Activated T-helper 1 cell treated with anti-CD3 and anti-CD28 coated beads, Interleukin-12 subunit alpha, Interleukin-12 subunit beta, Interleukin-2, Interleukin-4 antibody, amounts not matched to agents 30 ng/mL and 10 ng/mL and 1 ng/mL, durations not matched to agents 14 hours and 24 hours and 36 hours (primary cell): ENCODE results near the gene CYTH3. TPM values are rescaled to one million over a fixed set of nuclear protein-coding genes. Genes with fewer than 3 reads are reported as not detected.

Experiments used
- DNase-seq: peaks from one replicate; pipeline ENCODE4 v3.0.0; 2021; ENCODE audit warnings: low spot score
- H3K27ac Mint-ChIP-seq: one replicate; pipeline ENCODE4 v1.8.0; 2021; ENCODE audit warnings: mild to moderate bottlenecking, mixed read lengths
- H3K27me3 Mint-ChIP-seq: one replicate; pipeline ENCODE4 v1.8.0; 2022; ENCODE audit warnings: mild to moderate bottlenecking, moderate library complexity, mixed read lengths; ENCODE audit not compliant: insufficient read depth
- H3K36me3 Mint-ChIP-seq: one replicate; pipeline ENCODE4 v1.8.0; 2021; ENCODE audit warnings: low read depth, mixed read lengths
- H3K4me1 Mint-ChIP-seq: one replicate; pipeline ENCODE4 v1.8.0; 2021; ENCODE audit warnings: low read depth, mixed read lengths
- H3K4me3 Mint-ChIP-seq: one replicate; pipeline ENCODE4 v1.8.0; 2021; ENCODE audit warnings: mild to moderate bottlenecking, moderate library complexity, mixed read lengths
- H3K9me3 Mint-ChIP-seq: one replicate; pipeline ENCODE4 v1.8.0; 2021; ENCODE audit warnings: mixed read lengths
- intact Hi-C: fragments of 100-400 bp; cut with micrococcal nuclease; formaldehyde crosslinking; loops from one replicate; pipeline ENCODE4 v1.15.1; 2024
- total RNA-seq: library from RNA; stranded (reverse); gene quantifications from 2 replicates; pipeline ENCODE4 v1.2.3, GENCODE V29; 2022

CYTH3 gene
- total RNA-seq, 1 donor from 2014 or later, result 0.65 TPM

DNA sequence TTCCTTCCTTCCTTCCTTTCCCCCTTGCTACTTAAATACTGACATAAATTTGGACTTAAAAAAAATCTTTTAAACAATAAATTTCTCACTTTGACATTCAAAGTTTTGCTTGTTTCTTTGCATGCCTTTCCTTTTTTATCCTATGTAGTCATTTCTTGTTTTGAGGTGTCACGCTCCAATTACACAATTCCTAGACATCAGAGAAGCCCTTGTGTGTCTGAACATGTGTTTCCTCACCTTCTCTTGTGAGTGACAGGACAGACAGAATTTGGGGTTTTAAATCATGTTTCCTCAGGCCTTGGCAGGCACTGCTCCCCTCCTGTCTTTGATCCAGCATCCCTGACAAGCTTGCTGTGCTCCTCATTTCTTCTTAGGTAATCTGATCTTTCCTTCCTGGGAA is 91.3 kb downstream of the CYTH3 start:
- DNase-seq, result no peak
- no peak overlapping the region for H3K27ac Mint-ChIP-seq
- H3K4me1 Mint-ChIP-seq, result no peaks in the 10 kb centered on the region
- H3K4me3 Mint-ChIP-seq, result no peak overlapping the region
- H3K9me3 Mint-ChIP-seq, result no peaks in the 10 kb centered on the region
- intact Hi-C loops, result no loop called here
- no peaks in the 10 kb centered on the region for H3K36me3 Mint-ChIP-seq
- peaks cover 11% of the 10 kb centered on the region for H3K27me3 Mint-ChIP-seq

DNA sequence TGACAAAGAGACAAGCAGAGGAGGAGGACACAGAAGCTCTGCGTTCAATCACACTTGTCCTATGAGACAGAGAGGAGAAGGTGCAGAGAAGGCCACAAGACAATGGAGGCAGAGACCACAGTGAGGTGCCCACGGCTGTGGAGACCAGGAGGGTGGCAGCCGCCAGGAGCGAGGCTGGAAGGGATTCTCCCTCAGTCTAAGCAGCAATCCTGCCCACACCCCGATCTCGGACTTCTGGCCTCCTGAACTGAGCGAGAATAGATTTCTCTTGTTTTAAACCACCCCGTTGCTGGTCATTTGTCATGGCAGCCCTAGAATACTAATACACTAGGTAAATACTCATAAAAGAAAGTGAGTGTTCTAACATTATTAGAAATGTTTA is 92.1 kb downstream of the CYTH3 start:
- H3K27me3 Mint-ChIP-seq, result peaks cover 11% of the 10 kb centered on the region
- no peaks in the 10 kb centered on the region for H3K36me3 Mint-ChIP-seq
- DNase-seq, result no peak
- intact Hi-C loops, result no loop called here
- no peaks in the 10 kb centered on the region for H3K9me3 Mint-ChIP-seq
- H3K27ac Mint-ChIP-seq, result no peak overlapping the region
- no peak overlapping the region for H3K4me3 Mint-ChIP-seq
- no peaks in the 10 kb centered on the region for H3K4me1 Mint-ChIP-seq

GRCh38 chr7:6179620-6180343 is 92.6 kb downstream of the CYTH3 start:
- no peaks in the 10 kb centered on the region for H3K9me3 Mint-ChIP-seq

GRCh38 chr7:6178298-6179029 is 94.0 kb downstream of the CYTH3 start:
- DNase-seq, result no peak
- H3K9me3 Mint-ChIP-seq, result no peaks in the 10 kb centered on the region
- no peak overlapping the region for H3K4me3 Mint-ChIP-seq
- intact Hi-C loops, result no loop called here
- no peaks in the 10 kb centered on the region for H3K36me3 Mint-ChIP-seq
- H3K4me1 Mint-ChIP-seq, result no peaks in the 10 kb centered on the region
- H3K27me3 Mint-ChIP-seq, result peaks cover 11% of the 10 kb centered on the region
- no peak overlapping the region for H3K27ac Mint-ChIP-seq

More at GRCh38 chr7:6179620-6180343, 92.6 kb downstream of the CYTH3 start:
- intact Hi-C loops, result no loop called here
- Mint-ChIP-seq H3K4me1 (no peaks in the 10 kb centered on the region), H3K27me3 (peaks cover 11% of the 10 kb centered on the region), H3K4me3 (no peak overlapping the region), H3K36me3 (no peaks in the 10 kb centered on the region), H3K27ac (no peak overlapping the region)
- DNase-seq, result no peak

DNA sequence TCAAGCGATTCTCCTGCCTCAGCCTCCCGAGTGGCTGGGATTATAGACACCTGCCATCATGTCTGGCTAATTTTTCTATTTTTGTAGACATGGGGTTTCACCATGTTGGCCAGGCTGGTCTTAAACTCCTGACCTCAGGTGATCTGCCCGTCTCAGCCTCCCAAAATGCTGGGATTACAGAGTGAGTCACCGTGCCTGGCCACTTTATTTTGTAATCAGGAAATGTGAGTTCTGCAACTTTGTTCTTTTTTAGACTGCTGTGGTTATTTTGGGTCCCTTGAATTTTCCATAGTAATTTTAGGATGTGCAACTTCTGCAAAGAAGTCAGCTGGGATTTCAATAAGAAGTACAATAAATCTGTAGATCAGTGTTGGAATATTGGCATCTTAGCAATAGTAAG is 96.8 kb downstream of the CYTH3 start:
- Mint-ChIP-seq H3K36me3 (no peaks in the 10 kb centered on the region), H3K27me3 (peaks cover 3% of the 10 kb centered on the region), H3K4me3 (no peak overlapping the region), H3K9me3 (no peaks in the 10 kb centered on the region), H3K27ac (no peak overlapping the region), H3K4me1 (no peaks in the 10 kb centered on the region)
- intact Hi-C loops, result no loop called here
- no peak for DNase-seq

DNA sequence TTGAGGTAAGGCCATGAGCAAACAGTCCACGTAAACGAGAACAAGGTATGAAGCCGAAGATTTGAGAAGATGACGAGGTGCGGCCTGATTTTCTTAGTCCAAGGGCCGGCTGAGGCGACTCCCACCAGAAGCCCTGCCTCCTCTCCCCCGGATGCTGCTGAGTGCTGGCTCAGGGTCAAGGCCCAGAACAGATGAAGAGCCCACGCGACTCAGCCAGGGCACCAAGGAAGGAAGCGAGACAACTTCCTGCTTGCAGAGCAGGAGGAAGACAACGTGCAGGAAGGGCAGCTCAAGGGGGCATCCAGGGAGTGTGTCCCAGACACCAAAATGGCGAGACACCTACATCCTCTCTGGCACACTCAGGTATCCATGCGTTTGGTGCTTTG is 99.5 kb downstream of the CYTH3 start:
- Mint-ChIP-seq H3K36me3 (no peaks in the 10 kb centered on the region), H3K9me3 (no peaks in the 10 kb centered on the region), H3K27me3 (peaks cover 3% of the 10 kb centered on the region), H3K4me1 (no peaks in the 10 kb centered on the region), H3K4me3 (no peak overlapping the region), H3K27ac (no peak overlapping the region)
- intact Hi-C loops, result no loop called here
- DNase-seq, result no peak

GRCh38 chr7:6172224-6172909 is 100.1 kb downstream of the CYTH3 start:
- no peaks in the 10 kb centered on the region for H3K4me1 Mint-ChIP-seq
- peaks cover 3% of the 10 kb centered on the region for H3K27me3 Mint-ChIP-seq
- H3K27ac Mint-ChIP-seq, result no peak overlapping the region
- intact Hi-C loops, result no loop called here
- no peaks in the 10 kb centered on the region for H3K9me3 Mint-ChIP-seq
- no peak for DNase-seq
- no peak overlapping the region for H3K4me3 Mint-ChIP-seq
- no peaks in the 10 kb centered on the region for H3K36me3 Mint-ChIP-seq

DNA sequence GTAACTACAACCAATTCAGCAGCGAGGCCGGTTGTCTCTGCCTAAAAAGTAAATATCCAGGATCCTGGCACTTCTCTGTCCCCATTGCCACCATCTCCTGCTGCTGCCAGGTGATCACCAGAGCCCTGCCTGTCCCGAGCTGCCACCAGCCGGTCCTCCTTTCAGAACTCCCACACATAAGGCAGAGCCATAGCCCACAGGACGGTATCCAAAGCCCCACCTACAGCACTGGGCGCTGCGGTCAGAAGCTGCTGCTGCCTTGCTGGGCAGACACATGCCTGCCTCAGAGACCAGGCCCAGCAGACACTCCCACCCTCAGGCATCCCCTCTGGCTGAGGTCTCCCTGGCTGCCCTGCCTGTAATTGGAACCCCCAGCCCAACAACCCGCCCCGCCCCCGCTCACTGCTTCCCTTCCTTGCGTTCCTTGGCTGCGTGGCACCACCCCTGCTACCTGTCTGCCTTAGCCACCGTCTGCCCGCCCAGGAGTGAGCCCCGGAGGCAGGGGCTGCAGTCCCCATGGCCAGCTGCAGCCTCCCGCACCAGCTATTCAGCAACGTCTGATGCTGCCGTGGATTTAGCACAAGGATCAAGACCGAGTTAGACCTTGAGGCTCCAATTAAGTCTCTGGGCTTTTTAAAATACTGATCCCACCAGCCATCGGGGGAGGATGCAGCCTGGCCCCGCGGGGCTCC is 100.7 kb downstream of the CYTH3 start:
- no peak for DNase-seq
- H3K27ac Mint-ChIP-seq, result no peak overlapping the region
- no peak overlapping the region for H3K4me3 Mint-ChIP-seq
- intact Hi-C loops, result no loop called here
- no peaks in the 10 kb centered on the region for H3K36me3 Mint-ChIP-seq
- H3K4me1 Mint-ChIP-seq, result no peaks in the 10 kb centered on the region
- H3K9me3 Mint-ChIP-seq, result no peaks in the 10 kb centered on the region
- peaks cover 2% of the 10 kb centered on the region for H3K27me3 Mint-ChIP-seq

- Mint-ChIP-seq H3K27ac (no peak overlapping the region), H3K4me3 (no peak overlapping the region), H3K9me3 (no peaks in the 10 kb centered on the region), H3K27me3 (no peaks in the 10 kb centered on the region), H3K36me3 (no peaks in the 10 kb centered on the region), H3K4me1 (no peaks in the 10 kb centered on the region)
- intact Hi-C loops, result no loop called here
- DNase-seq, result no peak
Observed at GRCh38 chr7:6170571-6171531, 101.6 kb downstream of the CYTH3 start.

- Mint-ChIP-seq H3K9me3 (no peaks in the 10 kb centered on the region), H3K4me1 (no peaks in the 10 kb centered on the region), H3K36me3 (no peaks in the 10 kb centered on the region), H3K4me3 (no peak overlapping the region), H3K27me3 (no peaks in the 10 kb centered on the region), H3K27ac (no peak overlapping the region)
- DNase-seq, result no peak
- intact Hi-C loops, result no loop called here
Observed at GRCh38 chr7:6169805-6170520, 102.5 kb downstream of the CYTH3 start.

- Mint-ChIP-seq H3K36me3 (no peaks in the 10 kb centered on the region), H3K4me3 (no peak overlapping the region), H3K4me1 (no peaks in the 10 kb centered on the region), H3K9me3 (no peaks in the 10 kb centered on the region), H3K27me3 (no peaks in the 10 kb centered on the region), H3K27ac (no peak overlapping the region)
- intact Hi-C loops, result no loop called here
- no peak for DNase-seq
Observed at GRCh38 chr7:6168477-6168868, 104.0 kb downstream of the CYTH3 start.
